Measurements from ENCODE around the gene CCNI2. TPM values are rescaled to one million over a fixed set of nuclear protein-coding genes. Genes with fewer than 3 reads are reported as not detected.
A peak's percentile ranks its signal among the peaks of the same experiment; 100 is the strongest.

The CCNI2 gene
- total RNA-seq, 1 donor from 2014 or later: 1.4 TPM

DNA sequence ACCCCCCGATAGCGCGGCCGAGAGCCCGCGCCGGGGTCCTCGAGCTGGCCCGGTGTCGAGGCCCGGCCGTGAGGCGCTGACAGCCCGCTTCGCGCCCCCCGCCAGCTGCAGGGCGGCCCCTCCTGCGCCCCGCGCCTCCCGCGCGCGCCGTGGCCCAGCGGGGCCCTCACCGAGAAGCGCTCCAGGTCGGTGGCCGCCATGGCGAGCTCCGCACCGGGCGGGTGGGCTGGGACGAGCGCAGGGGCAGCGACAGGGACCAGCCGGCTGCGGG, 29.6 kb downstream of the CCNI2 start:
- TF ChIP-seq, protein P1, sequence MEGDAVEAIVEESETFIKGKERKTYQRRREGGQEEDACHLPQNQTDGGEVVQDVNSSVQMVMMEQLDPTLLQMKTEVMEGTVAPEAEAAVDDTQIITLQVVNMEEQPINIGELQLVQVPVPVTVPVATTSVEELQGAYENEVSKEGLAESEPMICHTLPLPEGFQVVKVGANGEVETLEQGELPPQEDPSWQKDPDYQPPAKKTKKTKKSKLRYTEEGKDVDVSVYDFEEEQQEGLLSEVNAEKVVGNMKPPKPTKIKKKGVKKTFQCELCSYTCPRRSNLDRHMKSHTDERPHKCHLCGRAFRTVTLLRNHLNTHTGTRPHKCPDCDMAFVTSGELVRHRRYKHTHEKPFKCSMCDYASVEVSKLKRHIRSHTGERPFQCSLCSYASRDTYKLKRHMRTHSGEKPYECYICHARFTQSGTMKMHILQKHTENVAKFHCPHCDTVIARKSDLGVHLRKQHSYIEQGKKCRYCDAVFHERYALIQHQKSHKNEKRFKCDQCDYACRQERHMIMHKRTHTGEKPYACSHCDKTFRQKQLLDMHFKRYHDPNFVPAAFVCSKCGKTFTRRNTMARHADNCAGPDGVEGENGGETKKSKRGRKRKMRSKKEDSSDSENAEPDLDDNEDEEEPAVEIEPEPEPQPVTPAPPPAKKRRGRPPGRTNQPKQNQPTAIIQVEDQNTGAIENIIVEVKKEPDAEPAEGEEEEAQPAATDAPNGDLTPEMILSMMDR (conservative IDR thresholded peaks at IDR 0.05): no peak
- Mint-ChIP-seq H3K27ac (no peak overlapping the region), H3K36me3 (no peaks in the 10 kb centered on the region), H3K9me3 (no peaks in the 10 kb centered on the region), H3K4me1 (ENCODE audit: unreplicated experiment) (peaks cover 23% of the 10 kb centered on the region), H3K4me3 (no peak overlapping the region), H3K27me3 (peaks cover 31% of the 10 kb centered on the region)
- DNase-seq (ENCODE audit: extremely low spot score, unreplicated experiment): no peak

DNA sequence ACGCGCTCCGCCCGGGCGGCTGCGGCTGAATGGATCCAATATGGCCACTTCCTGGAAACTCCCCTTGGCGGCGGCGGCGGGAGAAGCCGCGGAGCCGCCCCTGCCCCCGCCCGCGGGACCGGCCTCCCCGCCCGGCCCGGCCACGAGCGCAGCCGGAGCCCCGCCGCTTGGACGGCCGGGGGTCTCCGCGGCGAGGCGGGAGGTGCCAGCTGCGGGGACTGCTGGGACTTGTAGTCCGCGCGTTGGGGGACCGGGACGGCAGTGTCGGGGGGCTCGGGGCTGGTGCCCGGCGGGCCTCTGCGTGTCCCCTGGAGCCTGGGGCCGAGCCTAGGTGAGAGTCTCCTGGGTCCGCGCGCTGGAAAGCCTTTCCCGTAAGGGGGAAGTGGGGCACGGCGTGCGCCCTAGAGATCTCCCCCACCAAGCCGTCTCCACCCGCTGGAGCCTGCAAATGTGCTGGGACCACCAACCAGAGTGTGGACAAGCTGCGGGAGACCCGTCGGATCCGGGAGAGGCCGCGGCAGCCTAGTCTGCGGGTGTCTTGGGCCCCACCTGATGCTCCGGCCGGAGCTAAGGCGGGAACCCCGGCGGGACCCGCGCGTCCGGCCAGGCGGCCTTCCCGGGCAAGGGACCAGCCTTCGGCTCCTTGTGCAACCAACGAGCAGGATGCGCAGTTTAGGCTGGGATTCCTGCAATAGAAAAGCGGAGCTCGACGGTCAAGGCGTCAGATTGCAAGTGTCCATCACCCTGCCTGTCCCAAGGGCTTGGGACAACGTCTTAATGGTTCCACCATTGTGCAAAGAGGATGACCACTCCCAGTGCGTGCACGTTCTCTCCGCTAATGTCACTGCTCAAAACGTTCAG, 30.2 kb downstream of the CCNI2 start, which contains the start of gene SEPTIN8:
Gene SEPTIN8 (minus strand): TSS at position 31 of the 861 bp plus-strand sequence. CDS start 102 bp downstream, outside the sequence.
- Mint-ChIP-seq H3K9me3 (no peaks in the 10 kb centered on the region), H3K4me1 (ENCODE audit: unreplicated experiment) (peaks cover 19% of the 10 kb centered on the region), H3K27ac (peak within 1 kb of the TSS; percentile 77), H3K4me3 (peak within 1 kb of the TSS; percentile 85), H3K27me3 (peaks cover 33% of the 10 kb centered on the region), H3K36me3 (no peaks in the 10 kb centered on the region)
- no peak for DNase-seq (ENCODE audit: extremely low spot score, unreplicated experiment)
- TF ChIP-seq, protein P1 (conservative IDR thresholded peaks at IDR 0.05): no peak

DNA sequence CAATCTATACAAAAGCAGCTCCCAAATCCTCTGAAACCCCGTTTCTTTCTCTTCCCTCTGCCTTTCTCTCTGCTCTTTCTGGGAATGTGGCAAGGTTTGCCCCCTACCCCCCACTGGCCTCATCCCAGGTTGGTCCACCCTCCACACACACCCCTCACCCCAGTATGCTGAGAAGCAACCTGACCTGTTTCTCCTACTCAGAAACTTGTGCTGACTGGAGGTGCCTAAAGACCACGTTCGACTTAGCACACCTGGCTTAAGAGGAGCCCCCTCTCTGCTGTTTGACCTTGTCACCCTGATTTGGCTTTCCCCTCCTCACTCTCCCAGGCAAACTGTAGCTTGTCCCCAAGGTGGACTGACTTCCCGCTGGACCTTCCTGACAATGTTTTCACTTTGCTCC, 30.9 kb downstream of the CCNI2 start:
- H3K4me1 Mint-ChIP-seq (ENCODE audit: unreplicated experiment): peaks cover 19% of the 10 kb centered on the region
- peaks cover 33% of the 10 kb centered on the region for H3K27me3 Mint-ChIP-seq
- H3K9me3 Mint-ChIP-seq: no peaks in the 10 kb centered on the region
- peak overlapping the region; percentile 77 for H3K27ac Mint-ChIP-seq
- no peak for DNase-seq (ENCODE audit: extremely low spot score, unreplicated experiment)
- H3K36me3 Mint-ChIP-seq: no peaks in the 10 kb centered on the region
- TF ChIP-seq, protein P1 (conservative IDR thresholded peaks at IDR 0.05): no peak
- H3K4me3 Mint-ChIP-seq: peak overlapping the region; percentile 85

DNA sequence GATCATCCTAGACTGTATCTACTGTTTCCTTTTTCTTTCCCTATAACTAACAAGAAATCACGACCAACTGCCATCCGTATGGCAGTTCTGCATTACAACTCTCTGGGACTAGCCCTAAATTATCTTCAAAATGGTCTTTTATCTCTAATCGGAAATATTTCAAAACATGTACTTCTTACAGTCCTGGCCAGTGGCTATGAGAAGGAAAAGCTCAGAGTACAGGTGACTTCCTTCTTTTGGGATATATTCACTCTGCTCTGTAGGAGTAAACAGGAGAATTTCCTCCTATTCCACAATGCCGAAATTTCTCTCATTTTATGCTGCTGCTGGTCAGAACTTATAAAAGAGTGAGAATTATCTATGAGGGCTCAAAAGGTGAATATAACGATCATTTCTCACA, 31.6 kb downstream of the CCNI2 start:
- Mint-ChIP-seq H3K27ac (no peak overlapping the region), H3K4me1 (ENCODE audit: unreplicated experiment) (peaks cover 13% of the 10 kb centered on the region), H3K4me3 (peak overlapping the region; percentile 85), H3K27me3 (peaks cover 33% of the 10 kb centered on the region), H3K36me3 (no peaks in the 10 kb centered on the region), H3K9me3 (no peaks in the 10 kb centered on the region)
- no peak for DNase-seq (ENCODE audit: extremely low spot score, unreplicated experiment)
- TF ChIP-seq, protein P1 (conservative IDR thresholded peaks at IDR 0.05): no peak

DNA sequence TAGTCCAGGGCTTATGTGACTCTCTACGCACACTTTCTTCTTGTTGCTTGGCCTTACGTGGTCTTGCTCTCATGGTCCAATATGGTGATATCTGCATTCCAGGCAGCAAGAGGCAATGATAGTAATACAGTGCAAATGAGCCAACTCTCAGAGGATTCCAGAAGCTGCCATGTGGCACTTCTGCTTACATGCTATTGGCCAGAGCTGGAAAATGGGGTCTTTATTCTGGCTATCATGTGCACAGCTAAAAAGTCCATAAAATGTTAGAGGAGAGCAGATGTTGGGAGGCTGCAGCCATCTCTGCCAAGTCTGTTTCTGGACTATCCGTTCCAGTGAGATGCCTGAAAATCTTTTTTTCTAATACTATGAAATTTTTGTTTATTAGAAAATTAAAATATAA, 32.7 kb downstream of the CCNI2 start:
- TF ChIP-seq, protein P1 (conservative IDR thresholded peaks at IDR 0.05): no peak
- Mint-ChIP-seq H3K27ac (no peak overlapping the region), H3K27me3 (peaks cover 33% of the 10 kb centered on the region), H3K4me1 (ENCODE audit: unreplicated experiment) (peaks cover 11% of the 10 kb centered on the region), H3K9me3 (no peaks in the 10 kb centered on the region), H3K4me3 (peak overlapping the region; percentile 20), H3K36me3 (no peaks in the 10 kb centered on the region)
- DNase-seq (ENCODE audit: extremely low spot score, unreplicated experiment): no peak
